Heart left ventricle (tissue), 16 donors: Measurements from ENCODE around the gene PTPRM. TPM values are rescaled to one million over a fixed set of nuclear protein-coding genes. Genes with fewer than 3 reads are reported as not detected.

Experiments used
- ATAC-seq, 4 donors: fragments of 200-7000 bp; cut with Tn5 transposase; one replicate each; pipeline ENCODE4 v1.9.1; 2020 to 2022; ENCODE audit warnings: moderate library complexity in 4 of 4, mild to moderate bottlenecking in 3 of 4, moderate number of reproducible peaks in 1 of 4
- DNase-seq, 5 donors: peaks; one replicate each; pipeline ENCODE4 v3.0.0-alpha.2; 2020
- H3K27ac ChIP-seq, 12 donors: fragments of 200-600 bp; sonication (generic) in 4 of 12; one replicate each; pipeline versions ENCODE4 v1.5.0 to v1.8.0; 2016 to 2022; ENCODE audit warnings: mild to moderate bottlenecking in 2 of 12
- H3K27me3 ChIP-seq, 9 donors: fragments of 200-600 bp; sonication (generic) in 2 of 9; one replicate each; pipeline versions ENCODE4 v1.5.1 to v1.8.0; 2016 to 2022; ENCODE audit warnings: mild to moderate bottlenecking in 3 of 9
- H3K36me3 ChIP-seq, 9 donors: fragments of 200-600 bp; sonication (generic) in 2 of 9; one replicate each; pipeline versions ENCODE4 v1.5.0 to v1.8.0; 2018 to 2022; ENCODE audit warnings: mild to moderate bottlenecking in 2 of 9
- H3K4me1 ChIP-seq, 12 donors: fragments of 200-600 bp; sonication (generic) in 4 of 12; one replicate each; pipeline versions ENCODE4 v1.5.0 to v1.8.0; 2016 to 2022; ENCODE audit warnings: mild to moderate bottlenecking in 3 of 12
- H3K4me3 ChIP-seq, 12 donors: fragments of 200-600 bp; sonication (generic) in 4 of 12; one replicate each; pipeline versions ENCODE4 v1.5.0 to v1.8.0; 2017 to 2022; ENCODE audit warnings: mild to moderate bottlenecking in 9 of 12, moderate library complexity in 4 of 12
- H3K9me3 ChIP-seq, 12 donors: fragments of 200-600 bp; sonication (generic) in 4 of 12; one replicate each; pipeline versions ENCODE4 v1.5.0 to v1.8.0; 2016 to 2022; ENCODE audit warnings: mild to moderate bottlenecking in 1 of 12
- CTCF ChIP-seq, 12 donors: fragments of 200-600 bp; sonication (generic) in 4 of 12; IDR thresholded peaks; one replicate each; pipeline versions ENCODE4 v1.5.0 to v1.8.0; 2018 to 2022; ENCODE audit warnings: antibody characterized with exemption in 12 of 12, mild to moderate bottlenecking in 5 of 12
- POLR2A ChIP-seq, 2 donors: fragments of 450-650 bp; IDR thresholded peaks; one replicate each; pipeline ENCODE4 v1.6.1; 2017; ENCODE audit warnings: antibody characterized with exemption in 2 of 2, mild to moderate bottlenecking in 2 of 2, moderate library complexity in 2 of 2
- WGBS, 4 donors: extraction: QIAGEN DNeasy Blood & Tissue Kit in 2 of 4; methylation state at CpG; one replicate each; pipeline versions ENCODE4 v1.1.5 to v1.1.7; 2013 to 2018; 5-methylcytosine and 5-hydroxymethylcytosine counted together
- intact Hi-C, 10 donors: fragments of 100-400 bp; cut with DNase I; formaldehyde crosslinking; loops; one replicate each; pipeline versions ENCODE4 v1.11.1 to v1.14.2; 2022
- polyA plus RNA-seq, 2 donors: library from polyadenylated mRNA; stranded (reverse); fragments of 200-250 nt; gene quantifications; one replicate each; pipeline ENCODE4 v1.2.3, GENCODE V29; 2013
- total RNA-seq, 9 donors: library from RNA; depleted of rRNA in 2 of 9; stranded (reverse); fragments of >200 nt in 2 of 9; fragmentation: NEBNext Ultra II Directional in 3 of 9; extraction: Animal tissue kit (Norgen Biotek cat#: 25700) in 3 of 9; gene quantifications; one replicate each; pipeline versions ENCODE4 v1.1.0 to v1.2.4, GENCODE V29; 2016 to 2023
- donor health status: ischemic (EF 13 %, LVEDD 7.1; RV severe dilation, severe dysfunction).
- donor health status: healthy with polysubstance abuse.
- donor health status: DM: no; HTN: yes; CAD: no.
- donor health status: DM: no; HTN: no; CAD: no.
- donor health status: ischemic (EF 25% LVEDD 6.9; RV normal size, moderate dysfunction).
- donor health status: ischemic (EF 25% LVEDD 5.7; RV mildly dilated, moderate dysfunction).
- donor health status: healthy.
- donor health status: DM: yes; HTN: yes; CAD: no.
- donor health status: ischemic (EF 35%, LVEDD 5.7; RV mildly dilated, moderate dysfunction).
- donor health status: nonischemic (EF 11% LVEDD 7.7; RV severe dilation, severe dysfunction).
- donor health status: DM: yes; HTN: yes; CAD: no.
- donor health status: PGD.
- donor health status: ischemic (EF 29% LVEDD 5.4; RV normal size, mild dysfunction).
- donor health status: nonischemic (EF 23%, LVEDD 6.1; RV moderate dilation, normal function).

The PTPRM gene
- total and polyA plus RNA-seq, 11 donors: 93.8 to 186 (median 123) TPM

- no peak overlapping the region for H3K4me3 ChIP-seq
- H3K36me3 ChIP-seq: peaks cover 0 to 8% (median 0%) of the 10 kb centered on the region in 9 donors
- TF ChIP-seq CTCF (IDR thresholded peaks at IDR 0.05) (no peak), POLR2A (IDR thresholded peaks at IDR 0.05) (no peak)
- H3K27me3 ChIP-seq: no peaks in the 10 kb centered on the region
- no peak overlapping the region for H3K27ac ChIP-seq
- intact Hi-C loops: no loop called here
- peaks cover 0 to 36% (median 5%) of the 10 kb centered on the region in 12 donors for H3K9me3 ChIP-seq
- WGBS, 4 donors: 78 to 93% (median 90%) methylated on average over 4 of the region's 4 CpGs
- ATAC-seq (peak; percentile 63 to 75 (median 68)), DNase-seq (no peak)
- H3K4me1 ChIP-seq: peaks cover 0 to 46% (median 25%) of the 10 kb centered on the region in 12 donors
Observed at GRCh38 chr18:7923105-7923504, 356.0 kb downstream of the PTPRM start.

GRCh38 chr18:7924616-7925015, 357.5 kb downstream of the PTPRM start:
- Histone ChIP-seq H3K4me1 (peaks cover 0 to 46% (median 25%) of the 10 kb centered on the region in 12 donors), H3K9me3 (peaks cover 0 to 27% (median 5%) of the 10 kb centered on the region in 12 donors), H3K27ac (no peak overlapping the region), H3K27me3 (no peaks in the 10 kb centered on the region), H3K36me3 (peaks cover 0 to 10% (median 0%) of the 10 kb centered on the region in 9 donors), H3K4me3 (no peak overlapping the region)
- TF ChIP-seq CTCF (IDR thresholded peaks at IDR 0.05) (no peak), POLR2A (IDR thresholded peaks at IDR 0.05) (no peak)
- WGBS, 4 donors: 76 to 84% (median 81%) methylated on average over 5 of the region's 5 CpGs
- no peak for ATAC-seq
- no peak for DNase-seq
- intact Hi-C loops: no loop called here

- no peak for ATAC-seq
- DNase-seq: no peak
- H3K27me3 ChIP-seq: no peaks in the 10 kb centered on the region
- peak overlapping the region in 1 of 12 donors; percentile 11 for H3K27ac ChIP-seq
- TF ChIP-seq CTCF (IDR thresholded peaks at IDR 0.05) (peak in 5 of 12 donors; percentile 10 to 29 (median 17)), POLR2A (IDR thresholded peaks at IDR 0.05) (no peak)
- H3K4me3 ChIP-seq: no peak overlapping the region
- intact Hi-C loops: no loop called here
- peaks cover 0 to 46% (median 27%) of the 10 kb centered on the region in 12 donors for H3K4me1 ChIP-seq
- peaks cover 0 to 8% (median 0%) of the 10 kb centered on the region in 12 donors for H3K9me3 ChIP-seq
- peaks cover 0 to 10% (median 0%) of the 10 kb centered on the region in 9 donors for H3K36me3 ChIP-seq
- 67 to 74% (median 72%) methylated on average over 4 of the region's 4 CpGs for WGBS, 4 donors
Observed at GRCh38 chr18:7926526-7926925, 359.4 kb downstream of the PTPRM start.

DNA sequence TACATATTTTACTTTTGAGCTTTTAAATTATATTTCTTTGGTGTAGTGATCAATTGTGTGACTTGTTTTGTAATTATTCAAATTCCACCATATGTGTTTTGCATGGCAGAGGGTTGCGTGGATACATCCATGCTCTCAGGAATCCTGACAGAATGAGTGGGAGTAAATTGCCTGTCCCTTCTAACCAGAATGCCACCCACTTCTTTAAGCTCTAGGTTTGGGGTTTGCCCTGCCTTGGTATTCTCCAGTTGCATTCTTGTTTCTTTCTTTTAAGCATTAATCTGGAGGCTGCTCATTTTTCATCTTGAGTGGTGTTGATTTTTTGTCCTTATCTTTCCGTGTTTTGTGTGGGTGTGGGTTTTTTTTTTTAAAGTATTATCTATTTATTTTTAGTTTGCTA, 360.0 kb downstream of the PTPRM start:
- no peak overlapping the region for H3K4me3 ChIP-seq
- H3K9me3 ChIP-seq: peaks cover 0 to 2% (median 0%) of the 10 kb centered on the region in 12 donors
- no peak for ATAC-seq
- peaks cover 0 to 10% (median 0%) of the 10 kb centered on the region in 9 donors for H3K36me3 ChIP-seq
- no peak for DNase-seq
- no peak for TF ChIP-seq POLR2A (IDR thresholded peaks at IDR 0.05)
- intact Hi-C loops: no loop called here
- 50 to 54% (median 51%) methylated on average over 2 of the region's 2 CpGs for WGBS, 4 donors
- H3K4me1 ChIP-seq: peaks cover 0 to 46% (median 24%) of the 10 kb centered on the region in 12 donors
- H3K27me3 ChIP-seq: no peaks in the 10 kb centered on the region
- peak overlapping the region in 1 of 12 donors; percentile 11 for H3K27ac ChIP-seq

GRCh38 chr18:7931763-7932162, 364.6 kb downstream of the PTPRM start:
- intact Hi-C loops: no loop called here
- H3K4me1 ChIP-seq: peaks cover 0 to 8% (median 4%) of the 10 kb centered on the region in 12 donors
- DNase-seq: no peak
- 82 to 89% (median 85%) methylated on average over 3 of the region's 3 CpGs for WGBS, 4 donors
- no peak for ATAC-seq
- no peak overlapping the region for H3K4me3 ChIP-seq
- H3K27me3 ChIP-seq: no peaks in the 10 kb centered on the region
- peaks cover 0 to 14% (median 0%) of the 10 kb centered on the region in 9 donors for H3K36me3 ChIP-seq
- no peak overlapping the region for H3K27ac ChIP-seq
- no peak for TF ChIP-seq CTCF (IDR thresholded peaks at IDR 0.05)
- no peak for TF ChIP-seq POLR2A (IDR thresholded peaks at IDR 0.05)
- no peaks in the 10 kb centered on the region for H3K9me3 ChIP-seq
